ENCODE results near the gene TAP2. TPM values are rescaled to one million over a fixed set of nuclear protein-coding genes. Genes with fewer than 3 reads are reported as not detected.

The TAP2 gene
- total and polyA plus RNA-seq, 2 of the 13 experiments (the other 11 are each of a cell fraction or from before 2014, with no cell fraction given): 10.3 to 17.6 TPM

DNA sequence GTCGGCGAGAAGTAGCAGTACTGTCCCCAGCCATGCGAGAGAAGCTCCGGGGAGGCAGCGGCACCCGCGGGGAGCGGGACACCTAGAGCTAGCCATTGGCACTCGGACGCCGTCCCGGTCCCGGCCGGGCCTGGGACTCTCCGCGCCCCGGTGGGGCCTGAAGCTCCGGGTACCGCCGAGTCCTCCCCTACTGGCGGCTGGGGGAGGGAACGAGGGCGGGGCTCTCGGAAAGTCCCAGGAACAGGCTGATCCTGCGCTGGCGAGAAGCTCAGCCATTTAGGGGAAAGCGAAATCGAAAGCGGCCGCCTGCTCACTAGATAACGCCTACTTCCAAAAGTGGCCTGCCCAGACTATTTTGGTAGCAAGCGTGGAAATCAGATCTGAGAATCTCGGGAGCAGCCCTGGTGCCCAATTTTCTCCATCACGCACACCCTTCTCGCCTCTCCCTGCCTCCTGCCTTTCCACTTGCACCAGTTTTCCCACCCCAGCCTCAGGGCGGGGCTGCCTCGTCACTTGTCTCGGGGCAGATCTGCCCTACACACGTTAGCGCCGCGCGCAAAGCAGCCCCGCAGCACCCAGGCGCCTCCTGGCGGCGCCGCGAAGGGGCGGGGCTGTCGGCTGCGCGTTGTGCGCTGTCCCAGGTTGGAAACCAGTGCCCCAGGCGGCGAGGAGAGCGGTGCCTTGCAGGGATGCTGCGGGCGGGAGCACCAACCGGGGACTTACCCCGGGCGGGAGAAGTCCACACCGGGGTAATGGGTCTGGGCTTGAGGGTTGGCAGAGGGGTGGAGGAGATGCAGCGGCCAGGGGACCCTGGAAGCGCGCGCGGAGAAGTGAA, 15.2 kb upstream of the TAP2 start, which contains the start of the genes PSMB9 and TAP1 (continued):
- TF ChIP-seq RERE (CRISPR knock-in tag; IDR thresholded peaks at IDR 0.05; ENCODE audit: low read depth) (no peak), ZNF124 (CRISPR knock-in tag; IDR thresholded peaks at IDR 0.05) (peak; percentile 55; the same call in 1 of the 2 replicates), HINFP (CRISPR knock-in tag; IDR thresholded peaks at IDR 0.05; ENCODE audit: low read depth) (no peak; the same call in 1 of the 2 replicates), ZNF337 (CRISPR knock-in tag; IDR thresholded peaks at IDR 0.05; ENCODE audit: borderline replicate concordance, low read depth) (peak; percentile 85; the same call in 1 of the 2 replicates), CC2D1A (CRISPR knock-in tag; IDR thresholded peaks at IDR 0.05) (peak; percentile 87; the same call in 1 of the 2 replicates), GPBP1L1 (CRISPR knock-in tag; IDR thresholded peaks at IDR 0.05) (no peak), ZNF333 (CRISPR knock-in tag; IDR thresholded peaks at IDR 0.05; ENCODE audit: borderline replicate concordance) (no peak), RNF2 (conservative IDR thresholded peaks at IDR 0.05; ENCODE audit: low read depth) (0 out of 2 replicates have a peak, but pooled peaks have one; percentile 25), IKZF4 (CRISPR knock-in tag; IDR thresholded peaks at IDR 0.05; ENCODE audit: borderline replicate concordance, low read depth, not compliant biosample characterization) (peak; percentile 82), ZNF841 (CRISPR knock-in tag; IDR thresholded peaks at IDR 0.05; ENCODE audit: borderline replicate concordance) (no peak), ZHX2 (IDR thresholded peaks at IDR 0.05; ENCODE audit: low read depth) (no peak; the same call in 1 of the 2 replicates), ZHX2 (CRISPR knock-in tag; IDR thresholded peaks at IDR 0.05; ENCODE audit: borderline replicate concordance) (peak; percentile 67)
